PC-3 (cell line): ENCODE measurements around the gene TULP3.

ENCODE experiments used
- CTCF ChIP-seq: fragments of 300-600 bp; sonication (generic); conservative IDR thresholded peaks from 2 replicates; pipeline ENCODE4 v1.5.1; 2017; ENCODE audit warnings: antibody characterized with exemption, low read depth, mild to moderate bottlenecking, low read length
- EZH2 ChIP-seq: fragments of 300-600 bp; sonication (generic); IDR thresholded peaks from one replicate; pipeline ENCODE4 v1.6.1; 2017; ENCODE audit warnings: antibody characterized with exemption, mild to moderate bottlenecking, low read length; ENCODE audit not compliant: unreplicated experiment
- EZH2phosphoT487 ChIP-seq: fragments of 300-600 bp; sonication (generic); IDR thresholded peaks from 2 replicates; pipeline ENCODE4 v1.6.1; 2018; ENCODE audit warnings: mild to moderate bottlenecking, antibody characterized with exemption, low read length, borderline replicate concordance

- no peak for TF ChIP-seq CTCF
- TF ChIP-seq EZH2 = no peak
- TF ChIP-seq EZH2phosphoT487 = no peak
These were observed 27.8 kb upstream of the TULP3 start for GRCh38 chr12:2862876-2863275.
